Stimulated activated CD4-positive, alpha-beta T cell treated with anti-CD3 and anti-CD28 coated beads, TNF-alpha, amount 100 ng/mL, for 24 hours (primary cell): ENCODE data around the gene PRSS12.
A peak's percentile ranks its signal among the peaks of the same experiment; 100 is the strongest.
"Not testable (repeated sequence)": the region's sequence is repeated elsewhere in the genome, so short reads cannot be mapped to it uniquely, and the experiment has no call there.

Experiments
- DNase-seq, 3 experiments: peaks; one replicate each; pipeline ENCODE4 v3.0.0-alpha.2; 2020; ENCODE audit warnings: low read depth in 3 of 3

The PRSS12 gene

GRCh38 chr4:118278473-118279274 is 74.1 kb downstream of the PRSS12 start:
- DNase-seq: peak; percentile 96 to 98 (median 98)

- no peak for DNase-seq
These were observed 75.6 kb downstream of the PRSS12 start for GRCh38 chr4:118277243-118277642.

GRCh38 chr4:118276580-118276979 is 76.2 kb downstream of the PRSS12 start:
- no peak for DNase-seq

- no peak for DNase-seq
These were observed 79.2 kb downstream of the PRSS12 start for GRCh38 chr4:118273642-118274041.

GRCh38 chr4:118271788-118272187 is 81.0 kb downstream of the PRSS12 start:
- no peak for DNase-seq

GRCh38 chr4:118270492-118270891 is 82.3 kb downstream of the PRSS12 start:
- DNase-seq: no peak

- DNase-seq: no peak
These were observed 84.0 kb downstream of the PRSS12 start for GRCh38 chr4:118268780-118269179.

GRCh38 chr4:118266145-118266496 is 86.7 kb downstream of the PRSS12 start:
- DNase-seq: not testable (repeated sequence)

- peak in 1 of 3 experiments; percentile 52 for DNase-seq
These were observed 87.3 kb downstream of the PRSS12 start for GRCh38 chr4:118265312-118266144.

GRCh38 chr4:118264096-118264495 is 88.7 kb downstream of the PRSS12 start:
- DNase-seq: no peak

- no peak for DNase-seq
These were observed 92.5 kb downstream of the PRSS12 start for GRCh38 chr4:118260309-118260708.

GRCh38 chr4:118259111-118259510 is 93.7 kb downstream of the PRSS12 start:
- DNase-seq: no peak

- DNase-seq: no peak
These were observed 98.4 kb downstream of the PRSS12 start for GRCh38 chr4:118254368-118254767.

GRCh38 chr4:118249890-118250289 is 102.9 kb downstream of the PRSS12 start:
- no peak for DNase-seq

GRCh38 chr4:118237531-118237930 is 115.3 kb downstream of the PRSS12 start:
- DNase-seq: no peak

- DNase-seq: no peak
These were observed 117.2 kb downstream of the PRSS12 start for GRCh38 chr4:118235566-118236120.
